ENCODE data around the gene RERG. TPM values are rescaled to one million over a fixed set of nuclear protein-coding genes. Genes with fewer than 3 reads are reported as not detected.

The RERG gene
- total RNA-seq, 2 experiments from 2014 or later = not detected

DNA sequence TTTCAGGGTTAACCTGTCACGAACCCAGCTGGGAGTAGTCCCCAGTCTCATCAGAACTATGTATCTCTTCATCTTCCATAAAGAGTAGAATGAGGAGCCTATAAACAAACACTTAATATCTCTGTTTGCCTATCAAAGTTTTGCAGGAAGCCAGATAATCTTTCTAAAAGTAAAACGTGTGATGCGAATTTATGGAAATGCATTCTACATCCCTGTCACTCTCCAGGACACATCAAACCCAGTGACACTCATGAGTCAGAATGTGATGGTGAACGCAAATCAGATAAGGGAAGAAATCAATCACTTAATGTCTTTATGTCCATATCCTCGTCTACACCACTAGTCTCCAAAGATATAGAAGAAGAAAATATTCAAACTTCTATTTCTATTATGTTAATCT is 37.4 kb downstream of the RERG start:
- Mint-ChIP-seq H3K9me3 (no peaks in the 10 kb centered on the region), H3K4me1 (no peaks in the 10 kb centered on the region), H3K4me3 (no peak overlapping the region), H3K36me3 (no peaks in the 10 kb centered on the region), H3K27ac (no peak overlapping the region), H3K27me3 (peaks cover 3% of the 10 kb centered on the region)
- no peak for DNase-seq

DNA sequence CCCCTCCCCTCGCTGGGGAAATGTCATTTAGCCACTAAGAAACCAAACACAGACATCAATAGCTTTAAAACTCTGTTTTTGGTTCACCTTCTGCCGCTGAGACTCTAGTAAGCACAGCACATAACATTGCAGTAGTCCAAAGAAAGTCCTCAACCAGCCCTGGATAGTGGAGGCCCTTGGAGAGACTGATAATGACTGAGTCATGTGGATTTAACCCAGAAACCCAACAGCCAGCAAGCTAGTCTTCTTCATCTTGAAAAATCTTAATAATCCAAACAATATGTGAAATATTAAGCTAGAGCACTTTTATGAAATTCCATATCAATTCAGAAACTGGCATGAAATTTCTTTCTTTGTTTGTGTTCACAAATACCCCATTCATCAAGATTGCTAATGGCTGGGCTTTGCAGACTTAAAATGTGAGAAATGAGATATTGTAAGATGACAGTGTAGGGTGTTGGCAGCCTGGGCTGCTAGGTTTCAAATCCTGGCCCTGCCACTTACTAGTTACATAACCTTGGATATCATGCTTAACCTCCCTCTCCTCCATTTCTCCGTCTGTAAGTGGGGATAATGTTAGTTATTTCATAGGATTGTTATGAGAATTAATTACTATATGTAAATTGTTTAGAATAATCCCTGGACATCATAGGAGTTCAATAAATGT is 40.1 kb downstream of the RERG start:
- Mint-ChIP-seq H3K27me3 (peaks cover 9% of the 10 kb centered on the region), H3K36me3 (no peaks in the 10 kb centered on the region), H3K27ac (no peak overlapping the region), H3K4me1 (no peaks in the 10 kb centered on the region), H3K4me3 (no peak overlapping the region), H3K9me3 (no peaks in the 10 kb centered on the region)
- no peak for DNase-seq

DNA sequence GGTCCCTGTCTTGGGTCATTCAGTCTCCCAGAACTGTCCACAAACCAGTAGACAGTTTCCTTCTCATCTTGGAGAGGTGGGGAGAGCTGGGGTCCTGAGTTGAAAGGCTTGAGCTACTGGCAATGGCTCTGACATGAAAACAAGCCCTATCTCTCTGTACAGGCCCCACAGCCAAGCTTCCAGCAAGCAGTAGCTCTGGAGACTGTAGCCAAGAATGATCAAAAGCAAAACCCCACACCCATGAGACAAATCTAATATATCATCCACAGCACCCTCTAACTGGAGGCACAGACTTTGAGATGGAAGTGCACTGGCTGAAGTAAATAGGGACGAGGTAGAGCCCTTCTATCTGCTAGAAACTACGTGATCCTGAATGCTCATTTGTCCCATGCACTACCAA is 40.9 kb downstream of the RERG start:
- Mint-ChIP-seq H3K4me1 (no peaks in the 10 kb centered on the region), H3K27ac (no peak overlapping the region), H3K4me3 (no peak overlapping the region), H3K36me3 (no peaks in the 10 kb centered on the region), H3K9me3 (no peaks in the 10 kb centered on the region), H3K27me3 (peaks cover 10% of the 10 kb centered on the region)
- DNase-seq = no peak

DNA sequence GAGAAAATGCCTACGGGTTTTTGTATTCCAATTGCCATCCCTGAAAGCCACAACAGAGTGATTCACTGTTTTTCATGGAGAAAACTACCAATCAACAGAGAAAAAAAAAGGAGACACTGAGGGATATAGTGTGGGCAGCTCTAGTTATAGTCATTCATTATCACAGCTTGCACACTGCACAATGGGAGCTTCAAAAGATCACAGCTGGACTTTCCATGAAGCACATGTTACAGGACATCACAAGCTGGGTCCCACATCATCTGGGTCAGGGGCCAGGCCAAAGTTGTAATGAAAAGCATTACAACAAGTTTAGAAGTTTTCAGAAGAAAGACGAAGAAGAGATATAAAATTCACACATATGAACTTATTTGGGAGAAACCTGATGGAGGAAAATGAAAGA is 41.5 kb downstream of the RERG start:
- H3K9me3 Mint-ChIP-seq = no peaks in the 10 kb centered on the region
- no peaks in the 10 kb centered on the region for H3K4me1 Mint-ChIP-seq
- peaks cover 10% of the 10 kb centered on the region for H3K27me3 Mint-ChIP-seq
- H3K27ac Mint-ChIP-seq = no peak overlapping the region
- no peak for DNase-seq
- no peaks in the 10 kb centered on the region for H3K36me3 Mint-ChIP-seq
- H3K4me3 Mint-ChIP-seq = no peak overlapping the region

DNA sequence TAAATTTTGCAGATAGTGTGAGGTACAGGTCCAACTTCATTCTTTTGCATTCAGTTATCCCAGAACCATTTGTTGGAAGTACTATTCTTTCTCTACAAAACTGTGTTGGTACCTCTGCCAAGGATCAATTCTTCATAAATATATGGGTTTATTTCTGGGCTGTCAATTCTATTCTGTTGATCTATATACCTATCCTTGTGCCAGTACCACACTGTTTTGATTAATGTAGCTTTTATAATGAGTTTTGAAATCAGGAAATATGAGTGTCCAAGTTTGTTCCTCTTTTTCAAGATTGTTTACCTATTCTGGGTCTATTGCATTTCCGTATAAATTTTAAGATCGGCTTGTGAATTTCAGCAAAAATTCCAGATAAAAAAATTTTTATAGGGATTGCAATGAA is 48.1 kb downstream of the RERG start:
- H3K4me3 Mint-ChIP-seq = no peak overlapping the region
- peaks cover 1% of the 10 kb centered on the region for H3K9me3 Mint-ChIP-seq
- no peak overlapping the region for H3K27ac Mint-ChIP-seq
- no peaks in the 10 kb centered on the region for H3K4me1 Mint-ChIP-seq
- H3K36me3 Mint-ChIP-seq = no peaks in the 10 kb centered on the region
- DNase-seq = no peak
- H3K27me3 Mint-ChIP-seq = peaks cover 9% of the 10 kb centered on the region

DNA sequence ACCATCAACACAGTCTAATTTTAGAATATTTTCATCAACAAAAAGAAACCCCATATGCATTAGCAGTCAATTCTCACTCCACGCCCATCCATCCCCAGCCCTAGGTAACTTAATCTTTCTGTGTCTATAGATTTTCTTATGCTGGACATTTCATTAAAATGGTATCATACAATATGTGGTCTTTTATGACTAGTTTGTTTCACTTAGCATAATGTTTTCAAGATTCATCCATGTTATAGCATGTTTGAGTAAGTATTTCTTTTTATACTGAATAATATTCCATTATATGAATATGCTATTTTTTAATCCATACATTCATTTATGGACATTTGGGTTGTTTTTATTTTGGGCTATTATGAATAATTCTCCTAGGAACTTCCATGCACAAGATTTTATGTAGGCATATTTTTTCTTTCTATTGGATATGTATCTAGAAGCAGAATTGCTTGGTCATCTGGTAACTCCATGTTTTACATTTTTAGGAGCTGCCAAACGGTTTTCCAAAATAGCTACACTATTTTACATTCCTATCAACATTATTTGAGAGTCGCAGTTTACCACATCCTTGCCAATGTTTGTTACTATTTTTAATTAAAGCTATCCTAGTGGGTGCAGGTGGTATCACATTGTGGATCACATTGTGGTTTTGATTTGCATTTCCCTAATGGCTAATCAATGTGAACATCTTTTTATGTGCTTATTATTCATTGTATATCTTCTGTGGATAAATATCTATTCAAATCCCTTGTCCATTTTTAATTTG is 49.0 kb downstream of the RERG start:
- Mint-ChIP-seq H3K27ac (no peak overlapping the region), H3K4me3 (no peak overlapping the region), H3K9me3 (peaks cover 1% of the 10 kb centered on the region), H3K27me3 (peaks cover 9% of the 10 kb centered on the region), H3K36me3 (no peaks in the 10 kb centered on the region), H3K4me1 (peaks cover 3% of the 10 kb centered on the region)
- DNase-seq = no peak

DNA sequence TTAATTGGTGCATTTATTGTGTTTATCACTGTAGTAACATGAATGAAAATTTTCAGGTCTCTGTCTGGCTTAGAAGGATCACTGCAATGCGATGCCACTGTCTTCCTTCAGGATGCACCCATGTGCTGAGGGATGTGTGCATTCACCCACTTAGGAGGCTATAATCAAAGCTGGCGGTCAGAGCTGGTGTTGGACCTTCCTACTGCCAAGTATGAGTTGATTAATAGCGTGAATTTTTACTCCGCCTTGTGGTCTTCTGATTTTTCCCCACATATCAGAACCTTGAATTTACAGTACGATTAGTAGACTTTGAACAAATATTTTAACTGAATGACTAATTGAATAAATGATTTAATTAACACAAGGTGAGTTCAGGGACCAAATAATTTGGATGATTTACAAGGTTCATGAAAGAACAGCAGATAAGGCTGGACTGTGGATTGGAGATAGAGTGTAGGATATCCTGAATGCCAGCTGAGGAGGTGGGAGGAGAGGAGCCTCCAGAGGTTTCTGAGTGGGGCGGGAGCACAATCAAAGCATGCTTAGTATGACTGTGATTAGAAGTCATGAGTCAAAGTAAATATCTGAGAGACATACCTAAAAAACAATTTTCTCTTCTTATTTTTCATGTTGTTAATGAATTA is 50.1 kb downstream of the RERG start:
- peaks cover 3% of the 10 kb centered on the region for H3K4me1 Mint-ChIP-seq
- no peak overlapping the region for H3K27ac Mint-ChIP-seq
- H3K27me3 Mint-ChIP-seq = peaks cover 6% of the 10 kb centered on the region
- no peaks in the 10 kb centered on the region for H3K36me3 Mint-ChIP-seq
- DNase-seq = no peak
- peaks cover 1% of the 10 kb centered on the region for H3K9me3 Mint-ChIP-seq
- no peak overlapping the region for H3K4me3 Mint-ChIP-seq

DNA sequence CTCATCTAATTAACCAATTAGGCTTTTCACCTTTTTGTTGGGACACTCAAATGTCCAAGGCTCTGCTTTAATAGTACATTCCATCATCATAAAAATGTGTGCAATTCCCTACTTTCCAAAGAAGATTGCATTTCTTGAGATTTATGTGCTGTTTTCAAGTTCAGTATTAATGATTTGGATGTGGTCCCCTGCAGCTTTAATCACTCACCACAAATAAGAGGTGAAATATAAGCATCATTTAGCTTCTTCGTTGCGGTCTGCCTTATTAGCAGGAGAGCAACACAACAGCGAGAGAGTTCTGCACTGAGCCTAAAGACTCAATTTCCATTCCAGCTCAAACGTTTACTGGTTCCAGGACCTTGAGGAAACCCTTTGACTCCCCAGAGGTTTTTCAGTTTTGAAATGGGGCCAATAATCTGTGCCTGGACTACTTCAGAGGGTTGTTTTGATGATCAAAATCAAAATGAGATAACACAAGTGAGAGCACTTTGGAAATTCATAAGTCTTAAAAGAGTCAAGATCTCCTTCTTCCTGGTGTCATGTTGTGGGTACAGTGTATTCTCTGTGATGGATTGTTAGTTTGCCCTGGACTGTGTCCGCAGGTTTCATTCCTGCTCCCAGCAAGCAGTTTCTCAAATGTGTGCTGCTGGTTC is 53.1 kb downstream of the RERG start:
- peaks cover 3% of the 10 kb centered on the region for H3K4me1 Mint-ChIP-seq
- H3K27me3 Mint-ChIP-seq = peaks cover 5% of the 10 kb centered on the region

DNA sequence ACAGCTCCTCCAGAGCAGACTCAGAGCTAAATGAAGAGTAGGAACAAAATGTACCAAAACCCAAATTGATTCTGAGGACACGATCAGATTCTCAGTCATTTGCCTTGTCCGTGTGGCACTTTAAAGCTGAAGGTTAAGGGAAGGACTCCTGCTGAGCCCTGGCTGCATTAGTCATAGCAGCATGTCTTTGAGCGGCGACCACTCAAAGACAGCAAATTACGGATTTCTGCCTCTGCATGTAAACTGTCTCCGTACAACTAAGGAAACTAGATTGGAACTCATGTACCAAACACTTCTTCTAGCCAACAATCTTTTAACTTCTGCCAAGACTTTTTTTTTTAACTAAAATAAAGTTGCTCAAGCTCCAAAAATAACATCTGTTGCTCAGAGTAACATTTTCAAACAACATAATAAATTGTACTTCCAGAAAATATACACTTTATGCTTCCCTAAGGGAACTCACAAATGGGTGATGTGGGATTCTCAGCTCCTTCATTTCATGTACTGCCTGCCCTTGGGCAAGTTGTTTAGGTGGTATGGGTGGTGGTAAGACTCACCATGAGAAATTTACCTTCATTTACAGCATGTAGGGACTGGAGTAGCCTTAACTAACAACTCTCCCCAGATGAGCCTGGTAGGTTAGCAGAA is 56.1 kb downstream of the RERG start:
- DNase-seq = no peak
- Mint-ChIP-seq H3K27ac (no peak overlapping the region), H3K4me3 (no peak overlapping the region), H3K4me1 (peaks cover 3% of the 10 kb centered on the region), H3K36me3 (no peaks in the 10 kb centered on the region), H3K27me3 (no peaks in the 10 kb centered on the region), H3K9me3 (no peaks in the 10 kb centered on the region)

More for the DNA sequence above, 53.1 kb downstream of the RERG start:
- DNase-seq = no peak
- Mint-ChIP-seq H3K36me3 (no peaks in the 10 kb centered on the region), H3K4me3 (no peak overlapping the region), H3K27ac (no peak overlapping the region), H3K9me3 (no peaks in the 10 kb centered on the region)

DNA sequence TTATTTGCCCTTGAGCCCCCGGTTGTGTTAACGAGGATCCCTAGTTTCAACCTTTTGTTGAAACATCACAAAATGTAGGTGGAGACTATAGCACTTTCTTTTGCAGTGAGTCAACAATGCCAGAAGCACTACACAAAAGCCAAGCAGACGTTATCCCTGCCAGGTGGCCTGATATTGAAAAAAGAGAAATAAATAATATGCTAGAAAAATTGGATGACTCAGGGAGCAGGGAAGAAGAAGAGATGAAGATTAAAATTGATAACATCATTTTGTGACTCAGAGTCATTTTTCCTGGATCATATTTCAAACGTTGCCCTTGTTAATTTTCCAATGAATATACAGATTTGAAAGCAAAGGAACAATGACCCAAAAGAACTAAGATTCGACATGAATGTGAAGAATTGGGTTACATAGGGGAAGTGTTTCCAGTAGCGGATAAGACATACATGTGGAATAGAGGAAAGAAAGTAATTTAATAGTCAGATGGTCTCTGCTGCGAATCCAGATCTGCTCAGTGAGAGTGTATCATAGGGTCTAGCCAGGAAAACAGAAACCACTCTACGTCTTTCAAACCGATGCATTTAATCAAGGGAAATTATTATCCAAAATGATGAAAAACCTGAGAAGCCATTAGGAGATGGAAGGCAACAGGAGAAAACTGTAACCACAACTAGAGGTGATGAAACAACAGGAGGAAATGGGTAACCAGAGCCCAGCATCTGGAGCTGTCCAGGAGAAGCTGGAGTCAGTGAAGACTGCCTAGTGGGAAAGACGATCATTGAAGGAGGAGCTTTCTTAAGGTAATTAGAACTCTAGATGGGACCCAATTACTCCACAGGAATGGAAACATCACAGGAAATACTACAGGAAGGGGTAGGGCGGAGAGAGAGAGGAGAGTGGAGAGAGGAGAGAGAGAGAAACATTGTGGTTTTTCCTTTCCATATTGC is 57.9 kb downstream of the RERG start:
- no peak overlapping the region for H3K27ac Mint-ChIP-seq
- H3K4me1 Mint-ChIP-seq = peaks cover 3% of the 10 kb centered on the region
- no peak for DNase-seq
- no peak overlapping the region for H3K4me3 Mint-ChIP-seq
- H3K27me3 Mint-ChIP-seq = no peaks in the 10 kb centered on the region
- no peaks in the 10 kb centered on the region for H3K36me3 Mint-ChIP-seq
- no peaks in the 10 kb centered on the region for H3K9me3 Mint-ChIP-seq

DNA sequence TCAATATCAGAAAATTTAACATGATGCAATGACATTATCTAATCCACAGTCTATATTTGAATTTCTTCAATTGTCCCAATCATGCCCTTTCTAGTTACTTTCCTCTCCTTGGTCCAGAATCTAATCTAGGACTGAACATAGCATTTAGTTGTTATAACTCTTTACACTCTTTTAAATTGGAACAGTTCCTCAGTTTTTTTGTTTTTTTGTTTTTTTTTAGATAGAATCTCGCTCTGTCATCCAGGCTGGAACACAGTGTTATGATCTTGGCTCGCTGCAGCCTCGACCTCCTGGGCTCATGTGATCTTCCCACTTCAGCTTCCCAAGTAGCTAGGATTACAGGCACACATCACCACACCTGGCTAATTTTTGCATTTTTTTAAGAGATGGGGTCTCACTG is 63.1 kb downstream of the RERG start:
- Mint-ChIP-seq H3K36me3 (no peaks in the 10 kb centered on the region), H3K27ac (no peak overlapping the region), H3K27me3 (peaks cover 4% of the 10 kb centered on the region), H3K4me1 (no peaks in the 10 kb centered on the region), H3K4me3 (no peak overlapping the region), H3K9me3 (no peaks in the 10 kb centered on the region)
- DNase-seq = no peak

DNA sequence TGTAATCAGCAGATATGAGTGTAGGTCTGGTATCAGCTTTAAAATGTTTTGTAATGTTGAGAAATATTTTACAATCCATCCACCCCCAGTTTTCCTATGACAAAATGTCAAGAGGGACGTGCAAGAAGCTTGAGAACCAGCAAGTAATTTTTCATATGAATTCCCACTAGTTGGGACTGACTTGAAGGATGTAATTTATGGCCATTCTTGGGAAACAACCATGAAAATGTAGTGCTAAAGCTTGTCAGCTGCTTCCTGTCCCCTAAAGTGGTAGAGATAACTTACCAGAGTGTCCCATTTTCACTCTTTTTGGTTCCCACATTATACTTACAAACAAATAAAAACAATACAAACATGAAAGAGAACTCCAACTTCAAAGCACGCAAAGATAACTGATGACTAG is 63.9 kb downstream of the RERG start:
- Mint-ChIP-seq H3K27ac (no peak overlapping the region), H3K4me1 (no peaks in the 10 kb centered on the region), H3K36me3 (no peaks in the 10 kb centered on the region), H3K9me3 (no peaks in the 10 kb centered on the region), H3K4me3 (no peak overlapping the region), H3K27me3 (peaks cover 4% of the 10 kb centered on the region)
- DNase-seq = no peak

DNA sequence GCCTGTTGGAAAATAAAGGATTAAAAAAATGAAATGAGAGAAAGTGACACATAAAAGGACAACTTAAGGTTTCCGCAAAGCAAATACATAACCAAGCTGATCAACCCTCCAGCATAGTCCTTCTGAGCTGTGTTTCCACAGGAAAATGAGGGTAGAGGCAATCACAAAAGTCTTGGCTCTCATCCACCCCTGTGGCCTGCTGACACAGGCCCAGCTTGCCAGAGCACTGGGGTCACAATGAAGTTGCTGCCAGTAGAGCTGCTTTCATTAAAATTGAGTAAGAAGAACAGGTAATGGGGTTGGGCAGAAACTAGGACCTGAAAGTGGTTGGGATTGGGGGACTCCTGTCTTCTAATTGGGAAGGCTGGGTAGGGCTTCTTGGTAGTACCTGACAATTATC is 65.9 kb downstream of the RERG start:
- Mint-ChIP-seq H3K4me1 (no peaks in the 10 kb centered on the region), H3K27ac (no peak overlapping the region), H3K27me3 (peaks cover 8% of the 10 kb centered on the region), H3K36me3 (no peaks in the 10 kb centered on the region), H3K9me3 (no peaks in the 10 kb centered on the region), H3K4me3 (no peak overlapping the region)
- no peak for DNase-seq

DNA sequence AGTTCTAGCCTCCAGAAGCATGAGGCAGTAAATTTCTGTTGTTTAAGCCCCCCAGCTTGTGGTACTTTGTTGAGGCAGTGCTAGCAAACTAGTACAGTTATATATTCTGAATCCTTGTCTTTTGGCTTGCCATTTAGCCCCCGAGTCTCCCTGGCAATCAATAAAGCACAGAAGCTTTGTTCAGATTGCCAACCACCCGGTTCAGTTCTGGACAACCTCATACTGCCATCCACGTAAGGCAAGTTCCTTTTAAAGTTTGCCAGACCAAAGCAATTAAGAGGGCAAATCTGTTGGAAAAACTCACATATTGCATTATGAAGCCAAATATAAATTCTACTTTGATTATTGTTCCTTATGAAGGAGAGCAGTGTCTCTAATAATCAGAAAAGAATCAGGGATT is 67.1 kb downstream of the RERG start:
- Mint-ChIP-seq H3K4me1 (no peaks in the 10 kb centered on the region), H3K27me3 (peaks cover 8% of the 10 kb centered on the region)

More for the DNA sequence above, 67.1 kb downstream of the RERG start:
- no peak for DNase-seq
- Mint-ChIP-seq H3K36me3 (no peaks in the 10 kb centered on the region), H3K27ac (no peak overlapping the region), H3K4me3 (no peak overlapping the region), H3K9me3 (no peaks in the 10 kb centered on the region)
